Large intestine (tissue), 3 donors: Measurements from ENCODE around the gene AUNIP. TPM values are rescaled to one million over a fixed set of nuclear protein-coding genes. Genes with fewer than 3 reads are reported as not detected.

ENCODE experiments used
- DNase-seq, 2 donors: peaks; one replicate each; pipeline versions ENCODE4 v3.0.0 to v3.0.0-alpha.2; 2013
- H3K27ac ChIP-seq: one replicate; pipeline ENCODE4 v1.5.1; 2013; ENCODE audit warnings: low read length
- H3K27me3 ChIP-seq: 2 replicates; pipeline ENCODE4 v1.6.1; 2013; ENCODE audit warnings: low read length; ENCODE audit not compliant: control insufficient read depth, insufficient read depth
- H3K36me3 ChIP-seq: 2 replicates; pipeline ENCODE4 v1.6.1; 2013; ENCODE audit warnings: low read length; ENCODE audit not compliant: control insufficient read depth, insufficient read depth
- H3K4me1 ChIP-seq: one replicate; pipeline ENCODE4 v1.6.1; 2013; ENCODE audit warnings: low read length; ENCODE audit not compliant: control insufficient read depth, insufficient read depth
- H3K4me3 ChIP-seq: one replicate; pipeline ENCODE4 v1.5.1; 2013; ENCODE audit warnings: low read length
- H3K9me3 ChIP-seq: one replicate; pipeline ENCODE4 v1.6.1; 2013; ENCODE audit warnings: mild to moderate bottlenecking, low read depth, low read length, moderate library complexity; ENCODE audit not compliant: control insufficient read depth
- WGBS: methylation state at CpG from one replicate; pipeline ENCODE4 v1.1.5; 2013; ENCODE audit warnings: low lambda C conversion rate; ENCODE audit not compliant: insufficient coverage; 5-methylcytosine and 5-hydroxymethylcytosine counted together
- polyA plus RNA-seq: library from polyadenylated mRNA; unstranded; fragments of 120-200 nt; gene quantifications from one replicate; pipeline ENCODE4 v1.2.1, GENCODE V29; 2013

The AUNIP gene
- polyA plus RNA-seq, 1 donor = 2.0 TPM

- Histone ChIP-seq H3K36me3 (peaks cover 48% of the 10 kb centered on the region), H3K27ac (no peak overlapping the region), H3K9me3 (no peaks in the 10 kb centered on the region), H3K4me3 (no peak overlapping the region), H3K4me1 (peaks cover 12% of the 10 kb centered on the region), H3K27me3 (no peaks in the 10 kb centered on the region)
- no CpG with 5 or more reads among the region's 3 CpGs for WGBS
- no peak for DNase-seq
These were observed 43.2 kb upstream of the AUNIP start for GRCh38 chr1:25902462-25902861.

GRCh38 chr1:25900219-25900618 lies 41.0 kb upstream of the AUNIP start:
- WGBS = no CpG with 5 or more reads among the region's 5 CpGs
- no peak for DNase-seq
- no peaks in the 10 kb centered on the region for H3K27me3 ChIP-seq
- H3K4me3 ChIP-seq = no peak overlapping the region
- H3K4me1 ChIP-seq = peaks cover 13% of the 10 kb centered on the region
- no peaks in the 10 kb centered on the region for H3K9me3 ChIP-seq
- H3K36me3 ChIP-seq = peaks cover 48% of the 10 kb centered on the region
- no peak overlapping the region for H3K27ac ChIP-seq

- H3K4me3 ChIP-seq = no peak overlapping the region
- WGBS = no CpG with 5 or more reads among the region's 6 CpGs
- H3K27me3 ChIP-seq = no peaks in the 10 kb centered on the region
- H3K4me1 ChIP-seq = peaks cover 13% of the 10 kb centered on the region
- peaks cover 48% of the 10 kb centered on the region for H3K36me3 ChIP-seq
- H3K27ac ChIP-seq = no peak overlapping the region
- no peaks in the 10 kb centered on the region for H3K9me3 ChIP-seq
- no peak for DNase-seq
These were observed 40.5 kb upstream of the AUNIP start for GRCh38 chr1:25899792-25900191.

GRCh38 chr1:25898223-25899015 lies 39.2 kb upstream of the AUNIP start:
- Histone ChIP-seq H3K36me3 (peaks cover 45% of the 10 kb centered on the region), H3K4me3 (no peak overlapping the region), H3K4me1 (peaks cover 10% of the 10 kb centered on the region), H3K27me3 (no peaks in the 10 kb centered on the region), H3K27ac (no peak overlapping the region), H3K9me3 (no peaks in the 10 kb centered on the region)
- no CpG with 5 or more reads among the region's 11 CpGs for WGBS
- no peak for DNase-seq

GRCh38 chr1:25897754-25898153 lies 38.5 kb upstream of the AUNIP start:
- peaks cover 41% of the 10 kb centered on the region for H3K36me3 ChIP-seq
- H3K4me1 ChIP-seq = peaks cover 11% of the 10 kb centered on the region
- WGBS = no CpG with 5 or more reads among the region's 5 CpGs
- no peak overlapping the region for H3K27ac ChIP-seq
- no peaks in the 10 kb centered on the region for H3K9me3 ChIP-seq
- DNase-seq = no peak
- no peak overlapping the region for H3K4me3 ChIP-seq
- H3K27me3 ChIP-seq = no peaks in the 10 kb centered on the region

GRCh38 chr1:25896266-25896665 lies 37.0 kb upstream of the AUNIP start:
- no peaks in the 10 kb centered on the region for H3K9me3 ChIP-seq
- H3K36me3 ChIP-seq = peaks cover 32% of the 10 kb centered on the region
- H3K4me3 ChIP-seq = no peak overlapping the region
- no peak for DNase-seq
- H3K4me1 ChIP-seq = peaks cover 24% of the 10 kb centered on the region
- H3K27ac ChIP-seq = no peak overlapping the region
- no peaks in the 10 kb centered on the region for H3K27me3 ChIP-seq
- WGBS = no CpG with 5 or more reads among the region's 1 CpG

- DNase-seq = peak; percentile 90 to 91
- no peaks in the 10 kb centered on the region for H3K9me3 ChIP-seq
- no CpG with 5 or more reads among the region's 12 CpGs for WGBS
- no peaks in the 10 kb centered on the region for H3K27me3 ChIP-seq
- peaks cover 25% of the 10 kb centered on the region for H3K36me3 ChIP-seq
- H3K4me3 ChIP-seq = no peak overlapping the region
- H3K4me1 ChIP-seq = peaks cover 32% of the 10 kb centered on the region
- no peak overlapping the region for H3K27ac ChIP-seq
These were observed 36.2 kb upstream of the AUNIP start for GRCh38 chr1:25895365-25895990.

- Histone ChIP-seq H3K4me1 (peaks cover 55% of the 10 kb centered on the region), H3K36me3 (peaks cover 3% of the 10 kb centered on the region), H3K9me3 (no peaks in the 10 kb centered on the region), H3K4me3 (no peak overlapping the region), H3K27ac (peak overlapping the region; percentile 83), H3K27me3 (no peaks in the 10 kb centered on the region)
- peak in 1 of 2 donors; percentile 51 for DNase-seq
- WGBS = no CpG with 5 or more reads among the region's 4 CpGs
These were observed 33.9 kb upstream of the AUNIP start for GRCh38 chr1:25893116-25893515.

GRCh38 chr1:25891606-25892005 lies 32.3 kb upstream of the AUNIP start:
- Histone ChIP-seq H3K4me1 (peaks cover 64% of the 10 kb centered on the region), H3K27me3 (no peaks in the 10 kb centered on the region), H3K4me3 (no peak overlapping the region), H3K27ac (peak overlapping the region; percentile 85), H3K9me3 (no peaks in the 10 kb centered on the region), H3K36me3 (no peaks in the 10 kb centered on the region)
- no peak for DNase-seq
- WGBS = no CpG with 5 or more reads among the region's 5 CpGs

GRCh38 chr1:25890239-25891034 lies 31.2 kb upstream of the AUNIP start:
- Histone ChIP-seq H3K36me3 (no peaks in the 10 kb centered on the region), H3K4me3 (no peak overlapping the region), H3K27ac (peak overlapping the region; percentile 85), H3K4me1 (peaks cover 68% of the 10 kb centered on the region), H3K9me3 (no peaks in the 10 kb centered on the region), H3K27me3 (no peaks in the 10 kb centered on the region)
- DNase-seq = peak; percentile 91 to 93
- no CpG with 5 or more reads among the region's 10 CpGs for WGBS
